Choroid plexus epithelial cell (primary cell): ENCODE results near the gene PTPRG.
"Not testable (repeated sequence)": the region's sequence is repeated elsewhere in the genome, so short reads cannot be mapped to it uniquely, and the experiment has no call there.

ENCODE experiments used
- DNase-seq: peaks from one replicate; pipeline ENCODE4 v3.0.0-alpha.2; 2010; ENCODE audit warnings: low read depth
- H3K4me3 ChIP-seq: 2 replicates; pipeline ENCODE4 v1.5.1; 2011; ENCODE audit warnings: low read depth, mild to moderate bottlenecking, control low read depth, low read length, moderate library complexity
- CTCF ChIP-seq: conservative IDR thresholded peaks from 2 replicates; pipeline ENCODE4 v1.5.1; 2011; ENCODE audit warnings: low read depth, mild to moderate bottlenecking, control low read depth, inconsistent platforms, low read length, moderate library complexity

PTPRG gene

GRCh38 chr3:62028236-62028635, 466.9 kb downstream of the PTPRG start:
- no peak overlapping the region for H3K4me3 ChIP-seq
- DNase-seq: no peak
- no peak for TF ChIP-seq CTCF

GRCh38 chr3:62032738-62033137, 471.4 kb downstream of the PTPRG start:
- no peak for TF ChIP-seq CTCF
- DNase-seq: no peak
- no peak overlapping the region for H3K4me3 ChIP-seq

- no peak for DNase-seq
- H3K4me3 ChIP-seq: no peak overlapping the region
- no peak for TF ChIP-seq CTCF
These were observed 474.2 kb downstream of the PTPRG start for GRCh38 chr3:62035402-62036057.

GRCh38 chr3:62036726-62037125, 475.4 kb downstream of the PTPRG start:
- TF ChIP-seq CTCF: no peak
- no peak overlapping the region for H3K4me3 ChIP-seq
- DNase-seq: no peak

GRCh38 chr3:62038798-62039197, 477.4 kb downstream of the PTPRG start:
- DNase-seq, H3K4me3 ChIP-seq: not testable (repeated sequence)

- DNase-seq: no peak
- no peak for TF ChIP-seq CTCF
- H3K4me3 ChIP-seq: no peak overlapping the region
These were observed 478.2 kb downstream of the PTPRG start for GRCh38 chr3:62039586-62039985.

GRCh38 chr3:62041681-62042080, 480.3 kb downstream of the PTPRG start:
- no peak overlapping the region for H3K4me3 ChIP-seq
- no peak for DNase-seq
- TF ChIP-seq CTCF: no peak

- no peak for DNase-seq
- no peak for TF ChIP-seq CTCF
- H3K4me3 ChIP-seq: no peak overlapping the region
These were observed 483.6 kb downstream of the PTPRG start for GRCh38 chr3:62044874-62045411.
